PC-3 (cell line): Measurements from ENCODE around the gene C17orf100. TPM values are rescaled to one million over a fixed set of nuclear protein-coding genes. Genes with fewer than 3 reads are reported as not detected.

Experiments
- ATAC-seq: fragments of 200-7000 bp; cut with Tn5 transposase; 2 replicates; pipeline ENCODE4 v1.9.1; 2020; ENCODE audit warnings: mild to moderate bottlenecking, moderate library complexity
- BruUV-seq: library from RNA; stranded (reverse); fragments of 400-500 nt; replicated peaks from 2 replicates; lab custom pipeline; 2021; lab: Mats Ljungman, UMichigan
- CTCF ChIA-PET: fragments of 300-600 bp; sonication (Branson Sonifier 250); formaldehyde crosslinking; loops from one replicate; lab custom pipeline; 2022; ENCODE audit warnings: antibody characterized with exemption; lab: Charles Lee
- POLR2A ChIA-PET: fragments of 300-600 bp; sonication (Branson Sonifier 250); formaldehyde crosslinking; loops from one replicate; lab custom pipeline; 2022; ENCODE audit warnings: antibody characterized with exemption; ENCODE audit not compliant: unreplicated experiment; lab: Charles Lee
- DNase-seq: peaks from one replicate; pipeline ENCODE4 v3.0.0-alpha.2; 2015
- H2AFZ ChIP-seq: fragments of 300-600 bp; sonication (generic); 2 replicates; pipeline ENCODE4 v1.6.0; 2016; ENCODE audit warnings: antibody characterized with exemption, low read length
- H3F3A ChIP-seq: fragments of 300-600 bp; sonication (generic); one replicate; pipeline ENCODE4 v1.6.0; 2017; ENCODE audit warnings: antibody characterized with exemption, low read length, control low read depth, mild to moderate bottlenecking; ENCODE audit not compliant: unreplicated experiment
- H3K27ac ChIP-seq: fragments of 300-600 bp; sonication (generic); 2 replicates; pipeline ENCODE4 v1.5.1; 2016; ENCODE audit warnings: mild to moderate bottlenecking, low read length
- H3K27me3 ChIP-seq: fragments of 300-600 bp; sonication (generic); 2 replicates; pipeline ENCODE4 v1.6.1; 2016; ENCODE audit warnings: low read length, mixed read lengths
- H3K36me3 ChIP-seq: fragments of 300-600 bp; sonication (generic); 2 replicates; pipeline ENCODE4 v1.6.1; 2016; ENCODE audit warnings: low read depth, mixed run types, low read length, mixed read lengths
- H3K4me1 ChIP-seq: fragments of 300-600 bp; sonication (generic); 2 replicates; pipeline ENCODE4 v1.5.1; 2016; ENCODE audit warnings: low read length; ENCODE audit not compliant: insufficient read depth
- H3K4me2 ChIP-seq: fragments of 300-600 bp; sonication (generic); 2 replicates; pipeline ENCODE4 v1.6.0; 2016; ENCODE audit warnings: low read length
- H3K4me3 ChIP-seq: fragments of 300-600 bp; sonication (generic); 2 replicates; pipeline ENCODE4 v1.5.1; 2016; ENCODE audit warnings: mild to moderate bottlenecking, low read length, mixed read lengths
- H3K79me2 ChIP-seq: fragments of 300-600 bp; sonication (generic); 2 replicates; pipeline ENCODE4 v1.6.1; 2017; ENCODE audit warnings: low read length, mixed read lengths
- H3K9ac ChIP-seq: fragments of 300-600 bp; sonication (generic); 2 replicates; pipeline ENCODE4 v1.6.0; 2016; ENCODE audit warnings: mild to moderate bottlenecking, low read length
- H3K9me2 ChIP-seq: fragments of 300-600 bp; sonication (generic); replicated peaks from 2 replicates; pipeline ENCODE4 v1.6.1; 2016; ENCODE audit warnings: mixed run types, low read length, mixed read lengths
- H3K9me3 ChIP-seq: fragments of 300-600 bp; sonication (generic); 2 replicates; pipeline ENCODE4 v1.6.1; 2016; ENCODE audit warnings: low read length, mixed read lengths
- H4K20me1 ChIP-seq: fragments of 300-600 bp; sonication (generic); 2 replicates; pipeline ENCODE4 v1.6.1; 2016; ENCODE audit warnings: low read length, mixed read lengths
- EZH2 ChIP-seq: fragments of 300-600 bp; sonication (generic); IDR thresholded peaks from one replicate; pipeline ENCODE4 v1.6.1; 2017; ENCODE audit warnings: antibody characterized with exemption, mild to moderate bottlenecking, low read length; ENCODE audit not compliant: unreplicated experiment
- EZH2phosphoT487 ChIP-seq: fragments of 300-600 bp; sonication (generic); IDR thresholded peaks from 2 replicates; pipeline ENCODE4 v1.6.1; 2018; ENCODE audit warnings: mild to moderate bottlenecking, antibody characterized with exemption, low read length, borderline replicate concordance
- intact Hi-C: fragments of 100-400 bp; cut with micrococcal nuclease; formaldehyde crosslinking; loops from 2 replicates; pipeline ENCODE4 v1.9.0; 2023
- total RNA-seq: library from RNA; depleted of rRNA; stranded (reverse); fragments of >200 nt; gene quantifications from 2 replicates; pipeline ENCODE4 v1.2.3, GENCODE V29; 2014
- TF ChIP-seq, protein P1 (sequence below): fragments of 300-600 bp; sonication (generic); conservative IDR thresholded peaks from 2 replicates; pipeline ENCODE4 v1.5.1; 2017; ENCODE audit warnings: antibody characterized with exemption, low read depth, mild to moderate bottlenecking, low read length

Gene C17orf100
- total RNA-seq, 1 experiment from 2014 or later: 0.15 TPM

DNA sequence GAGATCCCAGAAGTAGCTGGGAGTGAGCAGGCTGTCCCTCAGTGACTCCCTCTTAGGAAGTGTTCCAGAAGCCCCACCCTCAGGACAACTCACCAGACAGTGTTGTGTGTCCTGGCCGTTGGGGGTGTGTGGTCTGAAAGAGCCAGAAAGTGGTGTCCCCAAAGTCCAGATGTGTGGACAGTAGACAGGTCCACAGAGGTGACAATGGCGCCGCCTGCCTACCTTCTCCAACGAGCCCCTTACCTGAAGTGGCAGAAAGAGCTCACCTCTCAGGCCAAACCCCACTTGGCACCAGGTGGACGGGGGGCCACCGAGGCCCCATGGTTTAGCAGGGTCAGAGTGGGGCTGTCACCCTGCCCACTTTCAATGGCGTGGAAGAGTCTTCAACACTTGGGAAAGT, 19.9 kb downstream of the C17orf100 start:
- ATAC-seq (no peak; the same call in 1 of the 2 replicates), DNase-seq (peak; percentile 30)
- Histone ChIP-seq H3K9me2 (no peaks in the 10 kb centered on the region), H2AFZ (no peak overlapping the region; the same call in 1 of the 2 replicates), H3K4me1 (peaks cover 31% of the 10 kb centered on the region), H3K4me3 (no peak overlapping the region), H3K9me3 (no peaks in the 10 kb centered on the region), H3F3A (no peaks in the 10 kb centered on the region), H3K27me3 (no peaks in the 10 kb centered on the region), H3K4me2 (peak overlapping the region; percentile 78), H3K27ac (peak overlapping the region; percentile 94), H3K36me3 (no peaks in the 10 kb centered on the region), H3K9ac (peak overlapping the region; percentile 72; the same call in 1 of the 2 replicates), H4K20me1 (no peaks in the 10 kb centered on the region), H3K79me2 (no peaks in the 10 kb centered on the region)
- CTCF ChIA-PET: no interaction called here
- intact Hi-C loops: no loop called here
- TF ChIP-seq EZH2 (no peak), EZH2phosphoT487 (no peak)
- TF ChIP-seq, protein P1, sequence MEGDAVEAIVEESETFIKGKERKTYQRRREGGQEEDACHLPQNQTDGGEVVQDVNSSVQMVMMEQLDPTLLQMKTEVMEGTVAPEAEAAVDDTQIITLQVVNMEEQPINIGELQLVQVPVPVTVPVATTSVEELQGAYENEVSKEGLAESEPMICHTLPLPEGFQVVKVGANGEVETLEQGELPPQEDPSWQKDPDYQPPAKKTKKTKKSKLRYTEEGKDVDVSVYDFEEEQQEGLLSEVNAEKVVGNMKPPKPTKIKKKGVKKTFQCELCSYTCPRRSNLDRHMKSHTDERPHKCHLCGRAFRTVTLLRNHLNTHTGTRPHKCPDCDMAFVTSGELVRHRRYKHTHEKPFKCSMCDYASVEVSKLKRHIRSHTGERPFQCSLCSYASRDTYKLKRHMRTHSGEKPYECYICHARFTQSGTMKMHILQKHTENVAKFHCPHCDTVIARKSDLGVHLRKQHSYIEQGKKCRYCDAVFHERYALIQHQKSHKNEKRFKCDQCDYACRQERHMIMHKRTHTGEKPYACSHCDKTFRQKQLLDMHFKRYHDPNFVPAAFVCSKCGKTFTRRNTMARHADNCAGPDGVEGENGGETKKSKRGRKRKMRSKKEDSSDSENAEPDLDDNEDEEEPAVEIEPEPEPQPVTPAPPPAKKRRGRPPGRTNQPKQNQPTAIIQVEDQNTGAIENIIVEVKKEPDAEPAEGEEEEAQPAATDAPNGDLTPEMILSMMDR: no peak
- no TSS peak for BruUV-seq
- POLR2A ChIA-PET: no interaction called here

DNA sequence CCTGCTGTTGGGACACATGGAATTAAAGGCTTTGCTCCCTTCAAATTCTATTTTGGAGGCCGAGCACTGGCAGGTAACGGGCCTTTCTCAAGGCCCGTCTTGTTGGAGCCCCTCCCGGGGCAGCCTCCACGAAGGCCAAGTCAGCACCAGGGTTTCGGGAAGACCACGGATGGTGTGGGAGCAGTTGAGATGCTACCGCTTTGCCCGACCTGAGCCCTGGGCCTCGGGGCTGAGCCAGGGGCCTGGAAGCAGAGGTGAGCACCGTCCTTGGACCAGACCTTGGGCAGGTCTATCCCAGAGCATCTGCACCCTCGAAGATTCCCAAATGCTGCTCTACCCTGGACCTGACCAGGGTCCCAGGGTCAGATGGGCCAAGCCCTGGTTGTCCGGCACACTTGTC, 23.0 kb downstream of the C17orf100 start:
- no peaks in the 10 kb centered on the region for H4K20me1 ChIP-seq
- no peak overlapping the region for H3K27ac ChIP-seq
- ATAC-seq (no peak), DNase-seq (no peak)
- H3K9me3 ChIP-seq: no peaks in the 10 kb centered on the region
- CTCF ChIA-PET: no interaction called here
- H3K4me1 ChIP-seq: peaks cover 35% of the 10 kb centered on the region
- no peaks in the 10 kb centered on the region for H3K9me2 ChIP-seq
- no peak overlapping the region for H3K9ac ChIP-seq
- no peaks in the 10 kb centered on the region for H3K36me3 ChIP-seq
- intact Hi-C loops: no loop called here
- BruUV-seq: no TSS peak
- H3F3A ChIP-seq: no peaks in the 10 kb centered on the region
- H3K4me3 ChIP-seq: no peak overlapping the region
- H3K27me3 ChIP-seq: no peaks in the 10 kb centered on the region
- POLR2A ChIA-PET: no interaction called here
- no peak overlapping the region for H3K4me2 ChIP-seq
- H3K79me2 ChIP-seq: no peaks in the 10 kb centered on the region
- H2AFZ ChIP-seq: no peak overlapping the region
- TF ChIP-seq EZH2phosphoT487 (no peak), EZH2 (no peak)
- TF ChIP-seq, protein P1: no peak

DNA sequence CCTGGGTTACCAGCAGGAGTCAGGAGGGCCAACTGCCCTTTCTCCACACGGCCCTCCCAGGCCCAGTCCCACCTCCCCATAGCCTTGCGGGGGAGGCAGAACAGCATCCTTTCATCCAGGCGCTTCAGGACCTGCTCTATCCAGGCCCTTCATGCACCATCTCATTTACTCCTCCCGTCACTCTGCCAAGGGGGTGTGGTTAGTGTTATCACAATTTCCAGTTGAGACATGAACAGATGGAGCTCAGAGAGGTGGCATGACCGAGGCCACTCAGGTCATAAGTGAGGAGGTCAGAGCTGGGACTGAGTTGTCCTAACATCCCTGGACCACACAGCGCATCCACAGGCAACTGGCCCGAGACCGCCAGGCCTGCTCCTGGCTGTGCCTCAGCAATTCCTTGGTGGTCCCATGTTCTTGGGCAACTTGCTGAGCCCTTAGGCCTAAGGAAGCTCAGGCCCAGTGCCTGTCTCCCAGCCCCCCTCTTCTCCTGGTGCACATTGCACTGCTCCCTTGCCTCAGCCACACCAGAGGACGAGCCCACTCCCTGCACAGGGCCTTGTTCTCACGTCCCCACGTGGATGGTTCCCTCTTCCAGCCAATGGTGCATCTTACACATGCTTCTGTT, 23.8 kb downstream of the C17orf100 start:
- no peak overlapping the region for H3K4me2 ChIP-seq
- TF ChIP-seq EZH2phosphoT487 (no peak), EZH2 (no peak)
- TF ChIP-seq, protein P1: no peak
- no peaks in the 10 kb centered on the region for H3K27me3 ChIP-seq
- H3K36me3 ChIP-seq: no peaks in the 10 kb centered on the region
- intact Hi-C loops: no loop called here
- no peak for ATAC-seq
- DNase-seq: no peak
- ChIA-PET POLR2A (no interaction called here), CTCF (no interaction called here)
- no peaks in the 10 kb centered on the region for H3K9me3 ChIP-seq
- no peaks in the 10 kb centered on the region for H4K20me1 ChIP-seq
- no peak overlapping the region for H3K9ac ChIP-seq
- H3K4me1 ChIP-seq: peaks cover 33% of the 10 kb centered on the region
- H2AFZ ChIP-seq: no peak overlapping the region
- no peaks in the 10 kb centered on the region for H3K79me2 ChIP-seq
- no peak overlapping the region for H3K4me3 ChIP-seq
- BruUV-seq: no TSS peak
- no peaks in the 10 kb centered on the region for H3K9me2 ChIP-seq
- H3K27ac ChIP-seq: no peak overlapping the region
- no peaks in the 10 kb centered on the region for H3F3A ChIP-seq
